Thoracic aorta (tissue), 2 donors: ENCODE results near the gene EIF3I. TPM values are rescaled to one million over a fixed set of nuclear protein-coding genes. Genes with fewer than 3 reads are reported as not detected.

Experiments used
- ATAC-seq: fragments of 150-250 bp; one replicate; pipeline ENCODE4 v1.8.0; 2017; ENCODE audit warnings: low read depth; ENCODE audit not compliant: insufficient number of reproducible peaks, low FRiP score
- DNase-seq: peaks from one replicate; pipeline ENCODE4 v3.0.0-alpha.2; 2020; ENCODE audit warnings: low spot score
- H3K27ac ChIP-seq, 2 donors: fragments of 200-600 bp; sonication (generic); 1 replicate in 1 of 2; 2 replicates in 1 of 2; pipeline ENCODE4 v1.5.1; 2016; ENCODE audit warnings: mild to moderate bottlenecking in 2 of 2, moderate library complexity in 2 of 2
- H3K27me3 ChIP-seq: fragments of 200-600 bp; sonication (generic); replicated peaks from 2 replicates; pipeline ENCODE4 v1.6.0; 2016; ENCODE audit warnings: mild to moderate bottlenecking; ENCODE audit not compliant: insufficient read depth
- H3K36me3 ChIP-seq: fragments of 200-600 bp; sonication (generic); one replicate; pipeline ENCODE4 v1.5.1; 2016
- H3K4me1 ChIP-seq, 2 donors: fragments of 200-600 bp; sonication (generic); 1 replicate in 1 of 2; 2 replicates in 1 of 2; pipeline versions ENCODE4 v1.5.1 to v1.6.0; 2016; ENCODE audit warnings: low read depth in 2 of 2, mild to moderate bottlenecking in 1 of 2; ENCODE audit not compliant: control insufficient read depth in 1 of 2
- H3K4me3 ChIP-seq: fragments of 200-600 bp; sonication (generic); 2 replicates; pipeline ENCODE4 v1.5.1; 2016; ENCODE audit warnings: mild to moderate bottlenecking
- H3K9me3 ChIP-seq: fragments of 200-600 bp; sonication (generic); 2 replicates; pipeline ENCODE4 v1.5.1; 2016
- total RNA-seq, 2 donors: library from RNA; depleted of rRNA; stranded (reverse); fragments of >200 nt; gene quantifications; one replicate each; pipeline versions ENCODE4 v1.1.0 to v1.2.3, GENCODE V29; 2016
- TF ChIP-seq, protein P1 (sequence below): fragments of 200-600 bp; sonication (generic); IDR thresholded peaks from one replicate; pipeline ENCODE4 v1.5.1; 2019; ENCODE audit warnings: antibody characterized with exemption

The EIF3I gene
- total RNA-seq, 2 donors from 2014 or later: 105 to 114 TPM

DNA sequence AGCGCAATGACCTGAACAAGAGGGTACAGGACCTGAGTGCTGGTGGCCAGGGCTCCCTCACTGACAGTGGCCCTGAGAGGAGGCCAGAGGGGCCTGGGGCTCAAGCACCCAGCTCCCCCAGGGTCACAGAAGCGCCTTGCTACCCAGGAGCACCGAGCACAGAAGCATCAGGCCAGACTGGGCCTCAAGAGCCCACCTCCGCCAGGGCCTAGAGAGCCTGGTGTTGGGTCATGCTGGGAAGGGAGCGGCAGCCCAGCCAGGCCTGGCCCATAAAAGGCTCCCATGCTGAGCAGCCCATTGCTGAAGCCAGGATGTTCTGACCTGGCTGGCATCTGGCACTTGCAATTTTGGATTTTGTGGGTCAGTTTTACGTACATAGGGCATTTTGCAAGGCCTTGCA is 27.2 kb upstream of the EIF3I start:
- Histone ChIP-seq H3K36me3 (peaks cover 66% of the 10 kb centered on the region), H3K4me3 (no peak overlapping the region), H3K27ac (no peak overlapping the region), H3K9me3 (no peaks in the 10 kb centered on the region), H3K27me3 (no peaks in the 10 kb centered on the region), H3K4me1 (peaks cover 5 to 12% of the 10 kb centered on the region in 2 donors)
- no peak for ATAC-seq
- DNase-seq: no peak
- TF ChIP-seq, protein P1, sequence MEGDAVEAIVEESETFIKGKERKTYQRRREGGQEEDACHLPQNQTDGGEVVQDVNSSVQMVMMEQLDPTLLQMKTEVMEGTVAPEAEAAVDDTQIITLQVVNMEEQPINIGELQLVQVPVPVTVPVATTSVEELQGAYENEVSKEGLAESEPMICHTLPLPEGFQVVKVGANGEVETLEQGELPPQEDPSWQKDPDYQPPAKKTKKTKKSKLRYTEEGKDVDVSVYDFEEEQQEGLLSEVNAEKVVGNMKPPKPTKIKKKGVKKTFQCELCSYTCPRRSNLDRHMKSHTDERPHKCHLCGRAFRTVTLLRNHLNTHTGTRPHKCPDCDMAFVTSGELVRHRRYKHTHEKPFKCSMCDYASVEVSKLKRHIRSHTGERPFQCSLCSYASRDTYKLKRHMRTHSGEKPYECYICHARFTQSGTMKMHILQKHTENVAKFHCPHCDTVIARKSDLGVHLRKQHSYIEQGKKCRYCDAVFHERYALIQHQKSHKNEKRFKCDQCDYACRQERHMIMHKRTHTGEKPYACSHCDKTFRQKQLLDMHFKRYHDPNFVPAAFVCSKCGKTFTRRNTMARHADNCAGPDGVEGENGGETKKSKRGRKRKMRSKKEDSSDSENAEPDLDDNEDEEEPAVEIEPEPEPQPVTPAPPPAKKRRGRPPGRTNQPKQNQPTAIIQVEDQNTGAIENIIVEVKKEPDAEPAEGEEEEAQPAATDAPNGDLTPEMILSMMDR: no peak

DNA sequence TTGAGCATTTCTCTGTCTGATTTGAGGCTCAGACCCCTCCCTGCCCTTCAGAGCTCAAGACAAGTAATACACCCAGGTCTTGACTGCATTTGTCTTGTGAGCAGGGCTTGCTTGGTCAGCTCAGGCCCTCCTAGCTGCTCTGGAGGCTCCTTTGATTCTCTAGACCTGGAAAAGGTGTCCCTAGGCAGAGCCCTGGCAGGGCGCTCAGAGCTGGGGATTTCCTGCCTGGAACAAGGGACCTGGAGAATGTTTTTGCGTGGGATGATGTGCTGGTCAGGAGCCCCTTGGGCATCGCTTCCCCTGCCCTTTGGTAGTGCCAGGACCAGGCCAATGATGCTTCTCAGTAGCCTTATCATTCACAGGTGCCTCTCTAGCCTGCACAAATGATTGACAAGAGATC is 26.7 kb upstream of the EIF3I start:
- DNase-seq (no peak), ATAC-seq (no peak)
- H3K9me3 ChIP-seq: no peaks in the 10 kb centered on the region
- H3K4me1 ChIP-seq: peaks cover 6 to 15% of the 10 kb centered on the region in 2 donors
- H3K27ac ChIP-seq: no peak overlapping the region
- peaks cover 61% of the 10 kb centered on the region for H3K36me3 ChIP-seq
- H3K4me3 ChIP-seq: no peak overlapping the region
- TF ChIP-seq, protein P1: no peak
- no peaks in the 10 kb centered on the region for H3K27me3 ChIP-seq

GRCh38 chr1:32195972-32196823 is 26.0 kb upstream of the EIF3I start:
- TF ChIP-seq, protein P1: no peak
- ATAC-seq (no peak), DNase-seq (no peak)
- Histone ChIP-seq H3K36me3 (peaks cover 54% of the 10 kb centered on the region), H3K4me1 (peaks cover 6 to 16% of the 10 kb centered on the region in 2 donors), H3K27ac (no peak overlapping the region), H3K4me3 (no peak overlapping the region), H3K9me3 (no peaks in the 10 kb centered on the region), H3K27me3 (no peaks in the 10 kb centered on the region)

GRCh38 chr1:32197074-32197473 is 25.1 kb upstream of the EIF3I start:
- H3K36me3 ChIP-seq: peaks cover 45% of the 10 kb centered on the region
- no peak for ATAC-seq
- TF ChIP-seq, protein P1: no peak

DNA sequence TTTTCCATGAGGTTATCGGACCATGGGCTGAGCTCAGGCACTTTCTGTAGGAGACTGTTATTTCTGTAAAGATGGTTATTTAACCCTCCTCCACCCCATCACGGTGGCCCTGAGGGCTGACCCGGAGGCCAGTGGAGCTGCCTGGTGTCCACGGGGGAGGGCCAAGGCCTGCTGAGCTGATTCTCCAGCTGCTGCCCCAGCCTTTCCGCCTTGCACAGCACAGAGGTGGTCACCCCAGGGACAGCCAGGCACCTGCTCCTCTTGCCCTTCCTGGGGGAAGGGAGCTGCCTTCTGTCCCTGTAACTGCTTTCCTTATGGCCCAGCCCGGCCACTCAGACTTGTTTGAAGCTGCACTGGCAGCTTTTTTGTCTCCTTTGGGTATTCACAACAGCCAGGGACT is 24.4 kb upstream of the EIF3I start:
- Histone ChIP-seq H3K27ac (no peak overlapping the region), H3K4me1 (peaks cover 15 to 26% of the 10 kb centered on the region in 2 donors), H3K9me3 (no peaks in the 10 kb centered on the region), H3K27me3 (no peaks in the 10 kb centered on the region), H3K36me3 (peaks cover 38% of the 10 kb centered on the region), H3K4me3 (no peak overlapping the region)
- ATAC-seq (no peak), DNase-seq (no peak)
- TF ChIP-seq, protein P1: no peak

More at GRCh38 chr1:32197074-32197473, 25.1 kb upstream of the EIF3I start:
- no peak for DNase-seq
- H3K27me3 ChIP-seq: no peaks in the 10 kb centered on the region
- no peak overlapping the region for H3K27ac ChIP-seq
- H3K4me3 ChIP-seq: no peak overlapping the region
- no peaks in the 10 kb centered on the region for H3K9me3 ChIP-seq
- peaks cover 15 to 25% of the 10 kb centered on the region in 2 donors for H3K4me1 ChIP-seq
